Islet precursor cell (in vitro differentiated cells): ENCODE measurements around the gene SGK1.
"Not testable (repeated sequence)": the region's sequence is repeated elsewhere in the genome, so short reads cannot be mapped to it uniquely, and the experiment has no call there.

Source experiments
- DNase-seq: peaks from one replicate; pipeline ENCODE4 v3.0.0-alpha.2; 2018

Gene SGK1

GRCh38 chr6:134299236-134299635 is 18.7 kb downstream of the SGK1 start:
- no peak for DNase-seq

- DNase-seq = no peak
These were observed 21.1 kb downstream of the SGK1 start for GRCh38 chr6:134296762-134297161.

GRCh38 chr6:134295953-134296553 is 21.9 kb downstream of the SGK1 start:
- DNase-seq = peak; percentile 81

- DNase-seq = no peak
These were observed 24.2 kb downstream of the SGK1 start for GRCh38 chr6:134293659-134294161.

GRCh38 chr6:134291156-134291555 is 26.8 kb downstream of the SGK1 start:
- DNase-seq = no peak

GRCh38 chr6:134289204-134289575 is 28.7 kb downstream of the SGK1 start:
- no peak for DNase-seq

- DNase-seq = no peak
These were observed 29.2 kb downstream of the SGK1 start for GRCh38 chr6:134288538-134289203.

- DNase-seq = no peak
These were observed 29.9 kb downstream of the SGK1 start for GRCh38 chr6:134287859-134288537.

- DNase-seq = no peak
These were observed 35.1 kb downstream of the SGK1 start for GRCh38 chr6:134282816-134283215.

GRCh38 chr6:134281388-134281787 is 36.5 kb downstream of the SGK1 start:
- no peak for DNase-seq

- no peak for DNase-seq
These were observed 39.9 kb downstream of the SGK1 start for GRCh38 chr6:134278000-134278399.

- not testable (repeated sequence) for DNase-seq
These were observed 41.0 kb downstream of the SGK1 start for GRCh38 chr6:134276891-134277377.

- DNase-seq = no peak
These were observed 45.5 kb downstream of the SGK1 start for GRCh38 chr6:134272374-134272773.

- peak; percentile 93 for DNase-seq
These were observed 50.0 kb downstream of the SGK1 start for GRCh38 chr6:134267917-134268361.

GRCh38 chr6:134266776-134267175 is 51.1 kb downstream of the SGK1 start:
- DNase-seq = no peak

GRCh38 chr6:134261766-134262165 is 56.1 kb downstream of the SGK1 start:
- DNase-seq = no peak

GRCh38 chr6:134258849-134259306 is 59.0 kb downstream of the SGK1 start:
- DNase-seq = no peak

GRCh38 chr6:134257516-134257915 is 60.4 kb downstream of the SGK1 start:
- no peak for DNase-seq

- DNase-seq = no peak
These were observed 61.0 kb downstream of the SGK1 start for GRCh38 chr6:134256862-134257261.

- not testable (repeated sequence) for DNase-seq
These were observed 62.6 kb downstream of the SGK1 start for GRCh38 chr6:134255280-134255679.

GRCh38 chr6:134254118-134254517 is 63.8 kb downstream of the SGK1 start:
- no peak for DNase-seq

GRCh38 chr6:134253681-134254080 is 64.2 kb downstream of the SGK1 start:
- peak; percentile 67 for DNase-seq

GRCh38 chr6:134251320-134251719 is 66.6 kb downstream of the SGK1 start:
- DNase-seq = no peak

- no peak for DNase-seq
These were observed 67.1 kb downstream of the SGK1 start for GRCh38 chr6:134250776-134251175.
